Osteoblast (primary cell): ENCODE results near the gene MYH7B. TPM values are rescaled to one million over a fixed set of nuclear protein-coding genes. Genes with fewer than 3 reads are reported as not detected.

ENCODE experiments used
- DNase-seq: peaks from one replicate; pipeline ENCODE4 v3.0.0; 2011; ENCODE audit warnings: low spot score, mixed read lengths; ENCODE audit not compliant: insufficient read length; ENCODE audit errors: missing footprints
- H2AFZ ChIP-seq: 2 replicates; pipeline ENCODE4 v1.6.0; 2011; ENCODE audit warnings: mild to moderate bottlenecking, low read length
- H3K27ac ChIP-seq: 2 replicates; pipeline ENCODE4 v1.5.1; 2011; ENCODE audit warnings: mild to moderate bottlenecking, low read depth, low read length, moderate library complexity
- H3K27me3 ChIP-seq: 2 replicates; pipeline ENCODE4 v1.6.0; 2012; ENCODE audit warnings: mild to moderate bottlenecking, control low read depth, inconsistent platforms, low read length, moderate library complexity; ENCODE audit not compliant: insufficient read depth
- H3K36me3 ChIP-seq: 2 replicates; pipeline ENCODE4 v1.5.1; 2011; ENCODE audit warnings: mild to moderate bottlenecking, low read length, control low read depth, moderate library complexity; ENCODE audit not compliant: insufficient read depth
- H3K4me1 ChIP-seq: 2 replicates; pipeline ENCODE4 v1.5.1; 2011; ENCODE audit warnings: mild to moderate bottlenecking, low read length, control low read depth, moderate library complexity; ENCODE audit not compliant: insufficient read depth
- H3K4me2 ChIP-seq: 2 replicates; pipeline ENCODE4 v1.6.0; 2011; ENCODE audit warnings: mild to moderate bottlenecking, low read length; ENCODE audit not compliant: insufficient read depth
- H3K4me3 ChIP-seq: fragments of 200-600 bp; sonication (generic); 3 replicates; pipeline ENCODE4 v1.5.1; 2012; ENCODE audit warnings: mild to moderate bottlenecking, low read length, inconsistent platforms; ENCODE audit not compliant: insufficient read depth
- H3K79me2 ChIP-seq: 2 replicates; pipeline ENCODE4 v1.6.0; 2012; ENCODE audit warnings: mild to moderate bottlenecking, low read length, control low read depth, inconsistent platforms; ENCODE audit not compliant: insufficient read depth
- H3K9me3 ChIP-seq: 2 replicates; pipeline ENCODE4 v1.5.1; 2011; ENCODE audit warnings: low read depth, low read length, control low read depth
- H4K20me1 ChIP-seq: 2 replicates; pipeline ENCODE4 v1.6.0; 2012; ENCODE audit warnings: mild to moderate bottlenecking, low read length, control low read depth; ENCODE audit not compliant: insufficient read depth
- total RNA-seq: library from RNA; depleted of rRNA; stranded (reverse); fragments of >200 nt; gene quantifications from 2 replicates; pipeline ENCODE4 v1.2.3, GENCODE V29; 2012
- TF ChIP-seq, protein P1 (sequence below): IDR thresholded peaks from 2 replicates; pipeline ENCODE4 v1.5.1; 2011; ENCODE audit warnings: mild to moderate bottlenecking, low read depth, low read length, moderate library complexity; ENCODE audit errors: extremely low read depth

MYH7B gene
- total RNA-seq, 1 donor: 0.36 TPM

GRCh38 chr20:34938466-34939163 is 17.1 kb upstream of the MYH7B start:
- H3K79me2 ChIP-seq: no peaks in the 10 kb centered on the region
- peaks cover 4% of the 10 kb centered on the region for H3K4me1 ChIP-seq
- H2AFZ ChIP-seq: no peak overlapping the region
- no peak overlapping the region for H3K4me3 ChIP-seq
- peaks cover 61% of the 10 kb centered on the region for H3K36me3 ChIP-seq
- no peak for DNase-seq
- no peaks in the 10 kb centered on the region for H3K9me3 ChIP-seq
- TF ChIP-seq, protein P1, sequence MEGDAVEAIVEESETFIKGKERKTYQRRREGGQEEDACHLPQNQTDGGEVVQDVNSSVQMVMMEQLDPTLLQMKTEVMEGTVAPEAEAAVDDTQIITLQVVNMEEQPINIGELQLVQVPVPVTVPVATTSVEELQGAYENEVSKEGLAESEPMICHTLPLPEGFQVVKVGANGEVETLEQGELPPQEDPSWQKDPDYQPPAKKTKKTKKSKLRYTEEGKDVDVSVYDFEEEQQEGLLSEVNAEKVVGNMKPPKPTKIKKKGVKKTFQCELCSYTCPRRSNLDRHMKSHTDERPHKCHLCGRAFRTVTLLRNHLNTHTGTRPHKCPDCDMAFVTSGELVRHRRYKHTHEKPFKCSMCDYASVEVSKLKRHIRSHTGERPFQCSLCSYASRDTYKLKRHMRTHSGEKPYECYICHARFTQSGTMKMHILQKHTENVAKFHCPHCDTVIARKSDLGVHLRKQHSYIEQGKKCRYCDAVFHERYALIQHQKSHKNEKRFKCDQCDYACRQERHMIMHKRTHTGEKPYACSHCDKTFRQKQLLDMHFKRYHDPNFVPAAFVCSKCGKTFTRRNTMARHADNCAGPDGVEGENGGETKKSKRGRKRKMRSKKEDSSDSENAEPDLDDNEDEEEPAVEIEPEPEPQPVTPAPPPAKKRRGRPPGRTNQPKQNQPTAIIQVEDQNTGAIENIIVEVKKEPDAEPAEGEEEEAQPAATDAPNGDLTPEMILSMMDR: no peak
- H4K20me1 ChIP-seq: no peaks in the 10 kb centered on the region
- no peaks in the 10 kb centered on the region for H3K27me3 ChIP-seq
- no peak overlapping the region for H3K27ac ChIP-seq
- no peak overlapping the region for H3K4me2 ChIP-seq

DNA sequence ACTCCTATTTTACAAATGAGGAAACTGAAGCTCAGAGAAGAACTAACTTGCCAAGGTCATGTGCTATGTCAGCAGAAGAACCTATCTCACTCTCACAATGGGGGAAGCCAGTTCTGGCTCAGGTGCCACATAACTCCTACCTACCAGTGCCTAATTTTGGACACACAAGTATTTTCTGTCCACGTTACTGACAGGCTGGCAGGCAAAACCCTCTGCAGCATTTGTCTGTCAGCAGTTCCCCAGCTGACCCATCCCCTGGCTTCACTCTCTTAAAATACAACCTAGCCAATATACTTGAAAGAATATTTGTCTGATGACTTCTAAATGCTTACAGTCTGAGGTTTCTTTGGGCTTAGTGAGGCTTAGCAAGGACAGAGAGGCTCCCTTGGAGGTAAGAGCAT is 15.6 kb upstream of the MYH7B start:
- Histone ChIP-seq H3K27me3 (no peaks in the 10 kb centered on the region), H3K27ac (no peak overlapping the region), H4K20me1 (no peaks in the 10 kb centered on the region), H3K36me3 (peaks cover 62% of the 10 kb centered on the region), H3K4me1 (peaks cover 4% of the 10 kb centered on the region), H2AFZ (no peak overlapping the region), H3K9me3 (no peaks in the 10 kb centered on the region), H3K4me2 (no peak overlapping the region), H3K4me3 (no peak overlapping the region), H3K79me2 (no peaks in the 10 kb centered on the region)
- TF ChIP-seq, protein P1: no peak
- DNase-seq: peak; percentile 11

- no peaks in the 10 kb centered on the region for H4K20me1 ChIP-seq
- peaks cover 4% of the 10 kb centered on the region for H3K4me1 ChIP-seq
- peak overlapping the region; percentile 62 for H3K27ac ChIP-seq
- DNase-seq: peak; percentile 72
- H3K36me3 ChIP-seq: peaks cover 63% of the 10 kb centered on the region
- H2AFZ ChIP-seq: no peak overlapping the region
- H3K4me3 ChIP-seq: no peak overlapping the region
- TF ChIP-seq, protein P1: no peak
- no peak overlapping the region for H3K4me2 ChIP-seq
- no peaks in the 10 kb centered on the region for H3K79me2 ChIP-seq
- no peaks in the 10 kb centered on the region for H3K9me3 ChIP-seq
- H3K27me3 ChIP-seq: no peaks in the 10 kb centered on the region
Measured at GRCh38 chr20:34941226-34941625, 14.4 kb upstream of the MYH7B start.

DNA sequence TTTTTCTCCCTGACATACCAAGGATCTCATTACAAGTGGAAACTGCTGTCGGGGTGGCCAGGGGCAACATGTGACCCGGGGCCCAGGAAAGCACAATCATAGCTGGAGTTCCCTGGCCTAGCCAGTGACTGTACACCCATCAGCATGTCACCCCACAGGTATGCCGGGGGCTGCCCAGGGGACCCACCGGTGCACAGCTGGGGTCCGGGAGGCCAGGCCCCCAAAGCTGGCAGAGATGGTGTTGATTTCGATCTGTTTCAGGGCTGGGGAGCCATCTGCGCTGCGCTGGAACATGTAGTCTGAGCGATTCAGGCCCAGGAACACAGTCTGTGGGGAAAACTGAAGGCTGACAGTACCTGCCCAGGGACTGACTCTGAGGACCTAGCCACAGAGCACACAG is 13.4 kb upstream of the MYH7B start:
- Histone ChIP-seq H3K4me2 (no peak overlapping the region), H3K36me3 (peaks cover 57% of the 10 kb centered on the region), H3K9me3 (no peaks in the 10 kb centered on the region), H4K20me1 (no peaks in the 10 kb centered on the region), H3K27me3 (no peaks in the 10 kb centered on the region), H2AFZ (no peak overlapping the region), H3K79me2 (no peaks in the 10 kb centered on the region), H3K27ac (no peak overlapping the region), H3K4me1 (peaks cover 4% of the 10 kb centered on the region), H3K4me3 (no peak overlapping the region)
- peak; percentile 29 for DNase-seq
- TF ChIP-seq, protein P1: no peak
